Measurements from ENCODE around the gene LSR. TPM values are rescaled to one million over a fixed set of nuclear protein-coding genes. Genes with fewer than 3 reads are reported as not detected.
"Not testable (repeated sequence)": the region's sequence is repeated elsewhere in the genome, so short reads cannot be mapped to it uniquely, and the experiment has no call there.

Gene LSR
- total RNA-seq, 1 donor from 2014 or later: 97.1 TPM

DNA sequence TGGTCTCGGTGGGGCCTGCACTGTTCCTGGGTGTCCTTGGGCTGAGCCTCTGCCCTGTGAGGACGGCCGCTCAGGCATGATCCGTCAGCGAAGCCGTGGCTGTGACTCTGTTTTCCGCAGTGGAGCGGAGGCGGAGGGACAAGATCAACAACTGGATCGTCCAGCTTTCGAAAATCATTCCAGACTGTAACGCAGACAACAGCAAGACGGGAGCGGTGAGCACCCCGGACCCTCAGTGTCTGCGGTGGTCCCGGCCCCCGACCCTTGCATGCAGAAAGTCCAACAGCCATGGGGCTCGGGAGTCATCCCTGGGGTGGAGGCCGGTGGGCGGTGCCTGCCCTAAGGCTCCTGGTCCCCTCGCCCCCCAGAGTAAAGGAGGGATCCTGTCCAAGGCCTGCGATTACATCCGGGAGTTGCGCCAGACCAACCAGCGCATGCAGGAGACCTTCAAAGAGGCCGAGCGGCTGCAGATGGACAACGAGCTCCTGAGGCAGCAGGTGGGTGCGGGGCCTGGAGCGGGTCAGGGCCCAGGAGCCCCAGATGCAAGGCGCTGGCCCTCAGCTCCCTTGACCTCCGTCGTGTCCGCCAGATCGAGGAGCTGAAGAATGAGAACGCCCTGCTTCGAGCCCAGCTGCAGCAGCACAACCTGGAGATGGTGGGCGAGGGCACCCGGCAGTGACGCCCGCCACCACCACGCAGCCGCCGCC, 29.9 kb downstream of the LSR start:
- H3K4me3 ChIP-seq (ENCODE audit: low read depth, low read length): no peak overlapping the region
- TF ChIP-seq, protein P1, sequence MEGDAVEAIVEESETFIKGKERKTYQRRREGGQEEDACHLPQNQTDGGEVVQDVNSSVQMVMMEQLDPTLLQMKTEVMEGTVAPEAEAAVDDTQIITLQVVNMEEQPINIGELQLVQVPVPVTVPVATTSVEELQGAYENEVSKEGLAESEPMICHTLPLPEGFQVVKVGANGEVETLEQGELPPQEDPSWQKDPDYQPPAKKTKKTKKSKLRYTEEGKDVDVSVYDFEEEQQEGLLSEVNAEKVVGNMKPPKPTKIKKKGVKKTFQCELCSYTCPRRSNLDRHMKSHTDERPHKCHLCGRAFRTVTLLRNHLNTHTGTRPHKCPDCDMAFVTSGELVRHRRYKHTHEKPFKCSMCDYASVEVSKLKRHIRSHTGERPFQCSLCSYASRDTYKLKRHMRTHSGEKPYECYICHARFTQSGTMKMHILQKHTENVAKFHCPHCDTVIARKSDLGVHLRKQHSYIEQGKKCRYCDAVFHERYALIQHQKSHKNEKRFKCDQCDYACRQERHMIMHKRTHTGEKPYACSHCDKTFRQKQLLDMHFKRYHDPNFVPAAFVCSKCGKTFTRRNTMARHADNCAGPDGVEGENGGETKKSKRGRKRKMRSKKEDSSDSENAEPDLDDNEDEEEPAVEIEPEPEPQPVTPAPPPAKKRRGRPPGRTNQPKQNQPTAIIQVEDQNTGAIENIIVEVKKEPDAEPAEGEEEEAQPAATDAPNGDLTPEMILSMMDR (conservative IDR thresholded peaks at IDR 0.05; ENCODE audit: low read depth, low read length): no peak
- no peak for DNase-seq (ENCODE audit: low read depth)

DNA sequence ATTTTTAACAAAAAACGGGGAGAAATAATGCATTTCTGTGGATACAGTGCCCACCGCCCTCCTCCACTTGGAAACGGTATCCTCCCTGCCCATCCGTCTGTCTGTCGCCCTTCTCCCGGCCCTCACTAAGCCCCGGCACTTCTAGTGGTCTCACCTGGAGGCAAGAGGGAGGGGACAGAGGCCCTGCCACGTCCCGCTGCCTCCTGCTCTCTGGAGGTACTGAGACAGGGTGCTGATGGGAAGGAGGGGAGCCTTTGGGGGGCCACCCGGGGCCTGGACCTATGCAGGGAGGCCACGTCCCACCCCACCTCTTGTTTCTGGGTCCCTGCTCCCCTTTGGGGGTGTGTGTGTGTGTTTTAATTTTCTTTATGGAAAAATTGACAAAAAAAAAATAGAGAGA, 30.6 kb downstream of the LSR start:
- H3K4me3 ChIP-seq (ENCODE audit: low read depth, low read length): no peak overlapping the region
- no peak for DNase-seq (ENCODE audit: low read depth)
- TF ChIP-seq, protein P1 (conservative IDR thresholded peaks at IDR 0.05; ENCODE audit: low read depth, low read length): no peak

GRCh38 chr19:35279985-35280821, 31.4 kb downstream of the LSR start:
- DNase-seq (ENCODE audit: low read depth): no peak
- TF ChIP-seq, protein P1 (conservative IDR thresholded peaks at IDR 0.05; ENCODE audit: low read depth, low read length): no peak
- H3K4me3 ChIP-seq (ENCODE audit: low read depth, low read length): no peak overlapping the region

DNA sequence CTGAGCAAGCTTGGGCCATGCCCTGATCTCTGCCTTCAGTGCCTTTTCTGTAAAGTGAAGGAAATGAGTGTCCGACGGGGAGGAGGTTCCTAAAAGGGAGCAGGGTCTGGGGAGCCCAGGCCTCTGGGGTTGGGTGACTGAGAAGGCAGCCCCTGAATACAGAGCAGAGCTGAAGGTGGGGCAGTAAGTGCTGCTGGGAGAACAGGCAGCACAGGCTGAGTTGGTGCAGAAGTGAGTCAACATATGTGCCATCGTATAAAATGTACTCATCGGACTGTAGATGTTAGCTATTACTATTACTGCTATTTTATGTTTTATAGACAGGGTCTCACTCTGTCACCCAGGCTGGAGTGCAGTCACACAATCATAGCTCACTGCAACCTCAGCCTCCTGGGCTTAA, 32.5 kb downstream of the LSR start:
- no peak overlapping the region for H3K4me3 ChIP-seq (ENCODE audit: low read depth, low read length)
- TF ChIP-seq, protein P1 (conservative IDR thresholded peaks at IDR 0.05; ENCODE audit: low read depth, low read length): no peak
- DNase-seq (ENCODE audit: low read depth): no peak

DNA sequence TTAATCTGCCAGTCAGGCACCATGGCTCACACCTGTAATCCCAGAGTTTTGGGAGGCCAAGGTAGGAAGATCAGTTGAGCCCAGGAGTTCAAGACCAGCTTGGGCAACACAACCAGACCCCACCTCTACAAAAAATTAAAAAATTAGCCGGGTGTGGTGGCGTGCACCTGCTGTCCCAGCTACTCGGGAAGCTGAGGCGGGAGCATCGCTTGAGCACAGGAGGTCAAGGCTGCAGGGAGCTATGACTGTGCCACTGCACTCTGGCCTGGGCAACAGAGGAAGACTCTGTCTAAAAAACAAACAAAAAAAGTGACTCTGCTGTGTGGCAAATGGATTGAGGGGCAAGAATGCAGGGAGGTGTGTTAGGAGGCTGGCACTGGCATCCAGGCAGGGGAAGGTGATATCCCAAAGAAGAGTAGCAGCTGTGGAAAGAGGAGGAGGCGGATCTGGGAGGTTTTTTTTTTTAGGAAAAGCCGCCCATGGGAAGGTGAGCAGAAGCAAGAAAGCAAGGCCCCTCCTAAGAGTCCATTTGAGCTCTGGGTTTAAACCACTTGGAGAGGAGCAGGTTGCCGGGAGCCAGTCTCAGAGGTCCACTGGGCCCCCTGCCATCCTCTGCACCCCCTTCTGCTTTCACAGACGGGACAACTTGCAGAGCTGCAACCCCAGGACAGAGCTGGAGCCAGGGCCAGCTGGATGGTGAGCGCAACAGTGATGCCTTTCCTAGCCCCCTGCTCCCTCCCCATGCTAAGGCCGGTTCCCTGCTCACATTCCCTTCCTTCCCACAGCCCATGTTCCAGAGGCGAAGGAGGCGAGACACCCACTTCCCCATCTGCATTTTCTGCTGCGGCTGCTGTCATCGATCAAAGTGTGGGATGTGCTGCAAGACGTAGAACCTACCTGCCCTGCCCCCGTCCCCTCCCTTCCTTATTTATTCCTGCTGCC, 35.6 kb downstream of the LSR start:
- TF ChIP-seq, protein P1 (conservative IDR thresholded peaks at IDR 0.05; ENCODE audit: low read depth, low read length): no peak
- no peak for DNase-seq (ENCODE audit: low read depth)

GRCh38 chr19:35285095-35285449, 36.3 kb downstream of the LSR start:
- H3K4me3 ChIP-seq (ENCODE audit: low read depth, low read length): no peak overlapping the region
- TF ChIP-seq, protein P1 (conservative IDR thresholded peaks at IDR 0.05; ENCODE audit: low read depth, low read length): no peak
- DNase-seq (ENCODE audit: low read depth): no peak

More for the DNA sequence above, 35.6 kb downstream of the LSR start:
- no peak overlapping the region for H3K4me3 ChIP-seq (ENCODE audit: low read depth, low read length)

DNA sequence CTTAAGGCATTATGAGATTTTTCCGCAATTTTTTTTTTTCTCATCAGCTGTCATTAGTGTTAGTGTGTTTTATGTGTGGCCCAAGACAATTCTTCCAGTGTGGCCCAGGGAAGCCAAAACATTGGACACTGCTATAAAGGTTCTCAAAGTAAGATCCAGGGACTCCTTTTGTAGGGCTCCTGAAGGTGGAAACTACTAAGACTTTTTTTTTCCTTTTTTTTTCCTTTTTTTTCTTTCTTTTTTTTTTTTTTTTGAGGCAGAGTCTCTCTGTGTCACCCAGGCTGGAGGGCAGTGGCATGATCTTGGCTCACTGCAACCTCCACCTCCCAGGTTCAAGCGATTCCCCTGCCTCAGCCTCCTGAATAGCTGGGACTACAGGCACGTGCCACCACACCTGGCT, 36.7 kb downstream of the LSR start:
- not testable (repeated sequence) for H3K4me3 ChIP-seq (ENCODE audit: low read depth, low read length); DNase-seq (ENCODE audit: low read depth)

- not testable (repeated sequence) for DNase-seq (ENCODE audit: low read depth); H3K4me3 ChIP-seq (ENCODE audit: low read depth, low read length)
Measured at GRCh38 chr19:35286101-35286500, 37.3 kb downstream of the LSR start.

Data from epithelial cell of proximal tubule (primary cell).